OCI-LY1 (cell line): ENCODE results near the gene THNSL1.

Source experiments
- H2AFZ ChIP-seq: fragments of 200-600 bp; sonication (generic), shearing (Covaris generic); 2 replicates; pipeline ENCODE4 v1.6.0; 2014; ENCODE audit warnings: antibody characterized with exemption, mild to moderate bottlenecking, low read length
- H3F3A ChIP-seq: fragments of 200-600 bp; sonication (generic), shearing (Covaris generic); 2 replicates; pipeline ENCODE4 v1.6.0; 2014; ENCODE audit warnings: mild to moderate bottlenecking, antibody characterized with exemption, low read length, moderate library complexity; ENCODE audit not compliant: insufficient read depth
- H3K27ac ChIP-seq: fragments of 200-600 bp; sonication (generic); 2 replicates; pipeline ENCODE4 v1.5.1; 2014; ENCODE audit warnings: low read length, mixed run types, mild to moderate bottlenecking, low read depth; ENCODE audit not compliant: poor library complexity, severe bottlenecking
- H3K27me3 ChIP-seq: fragments of 200-600 bp; sonication (generic); 2 replicates; pipeline ENCODE4 v1.6.0; 2014; ENCODE audit warnings: antibody characterized with exemption, mild to moderate bottlenecking, low read length, moderate library complexity; ENCODE audit not compliant: insufficient read depth
- H3K36me3 ChIP-seq: fragments of 200-600 bp; sonication (generic); 2 replicates; pipeline ENCODE4 v1.6.1; 2014; ENCODE audit warnings: mild to moderate bottlenecking, antibody characterized with exemption, low read length, moderate library complexity, mixed read lengths; ENCODE audit not compliant: insufficient read depth
- H3K4me1 ChIP-seq: fragments of 200-600 bp; sonication (generic); 2 replicates; pipeline ENCODE4 v1.5.1; 2014; ENCODE audit warnings: mild to moderate bottlenecking, low read length, moderate library complexity; ENCODE audit not compliant: insufficient read depth, severe bottlenecking
- H3K4me2 ChIP-seq: fragments of 200-600 bp; sonication (generic), shearing (Covaris generic); 2 replicates; pipeline ENCODE4 v1.6.1; 2014; ENCODE audit warnings: low read length
- H3K4me3 ChIP-seq: fragments of 200-600 bp; sonication (generic); 2 replicates; pipeline ENCODE4 v1.5.1; 2014; ENCODE audit warnings: low read length, low read depth, mild to moderate bottlenecking, mixed read lengths; ENCODE audit not compliant: poor library complexity, severe bottlenecking
- H3K79me2 ChIP-seq: fragments of 200-600 bp; shearing (Covaris generic); 2 replicates; pipeline ENCODE4 v1.6.1; 2016; ENCODE audit warnings: mixed run types, low read length, mixed read lengths; ENCODE audit not compliant: insufficient read depth
- H3K9ac ChIP-seq: fragments of 200-600 bp; sonication (generic), shearing (Covaris generic); 2 replicates; pipeline ENCODE4 v1.6.1; 2014; ENCODE audit warnings: mild to moderate bottlenecking, low read length, mixed read lengths
- H3K9me2 ChIP-seq: fragments of 200-600 bp; sonication (generic), shearing (Covaris generic); 2 replicates; pipeline ENCODE4 v1.6.1; 2014; ENCODE audit warnings: low read depth, mild to moderate bottlenecking, low read length, mixed read lengths
- H3K9me3 ChIP-seq: fragments of 200-600 bp; shearing (Covaris generic); 2 replicates; pipeline ENCODE4 v1.6.1; 2014; ENCODE audit warnings: low read length, mixed read lengths
- H4K20me1 ChIP-seq: fragments of 200-600 bp; sonication (generic), shearing (Covaris generic); 2 replicates; pipeline ENCODE4 v1.6.0; 2016; ENCODE audit warnings: mild to moderate bottlenecking, low read length; ENCODE audit not compliant: insufficient read depth
- CTCF ChIP-seq: fragments of 200-600 bp; sonication (generic), shearing (Covaris generic); IDR thresholded peaks from 2 replicates; pipeline ENCODE4 v1.5.1; 2017; ENCODE audit warnings: mild to moderate bottlenecking, antibody characterized with exemption, low read length, moderate library complexity, mixed read lengths
- EZH2 ChIP-seq: fragments of 200-600 bp; sonication (generic), shearing (Covaris generic); IDR thresholded peaks from 2 replicates; pipeline ENCODE4 v1.8.0; 2017; ENCODE audit warnings: borderline replicate concordance, mixed run types, mild to moderate bottlenecking, antibody characterized with exemption, low read length, moderate library complexity, mixed read lengths

Gene THNSL1

GRCh38 chr10:25048450-25048849, 32.0 kb downstream of the THNSL1 start:
- Histone ChIP-seq H3K4me1 (no peaks in the 10 kb centered on the region), H3K79me2 (no peaks in the 10 kb centered on the region), H3K27me3 (no peaks in the 10 kb centered on the region), H3K9me2 (no peaks in the 10 kb centered on the region), H3K9ac (no peak overlapping the region), H3K9me3 (no peaks in the 10 kb centered on the region), H3F3A (no peaks in the 10 kb centered on the region), H4K20me1 (no peaks in the 10 kb centered on the region), H2AFZ (no peak overlapping the region), H3K36me3 (no peaks in the 10 kb centered on the region), H3K27ac (no peak overlapping the region), H3K4me2 (no peak overlapping the region), H3K4me3 (no peak overlapping the region)
- TF ChIP-seq CTCF (no peak), EZH2 (no peak)

- no peak overlapping the region for H3K9ac ChIP-seq
- H3K27ac ChIP-seq = no peak overlapping the region
- no peaks in the 10 kb centered on the region for H3K9me2 ChIP-seq
- H3K36me3 ChIP-seq = no peaks in the 10 kb centered on the region
- H3K79me2 ChIP-seq = no peaks in the 10 kb centered on the region
- no peaks in the 10 kb centered on the region for H3K9me3 ChIP-seq
- no peak overlapping the region for H3K4me3 ChIP-seq
- no peaks in the 10 kb centered on the region for H4K20me1 ChIP-seq
- H3K4me2 ChIP-seq = no peak overlapping the region
- no peak for TF ChIP-seq EZH2
- TF ChIP-seq CTCF = no peak
- no peaks in the 10 kb centered on the region for H3F3A ChIP-seq
- no peak overlapping the region for H2AFZ ChIP-seq
- no peaks in the 10 kb centered on the region for H3K4me1 ChIP-seq
- no peaks in the 10 kb centered on the region for H3K27me3 ChIP-seq
These were observed 33.6 kb downstream of the THNSL1 start for GRCh38 chr10:25049966-25050365.

GRCh38 chr10:25050402-25050801, 34.0 kb downstream of the THNSL1 start:
- H3K4me1 ChIP-seq = no peaks in the 10 kb centered on the region

More at GRCh38 chr10:25050402-25050801, 34.0 kb downstream of the THNSL1 start:
- Histone ChIP-seq H3F3A (no peaks in the 10 kb centered on the region), H2AFZ (no peak overlapping the region), H3K27me3 (no peaks in the 10 kb centered on the region), H3K79me2 (no peaks in the 10 kb centered on the region), H3K9ac (no peak overlapping the region), H3K9me3 (no peaks in the 10 kb centered on the region), H4K20me1 (no peaks in the 10 kb centered on the region), H3K9me2 (no peaks in the 10 kb centered on the region), H3K4me2 (no peak overlapping the region), H3K27ac (no peak overlapping the region), H3K36me3 (no peaks in the 10 kb centered on the region), H3K4me3 (no peak overlapping the region)
- TF ChIP-seq CTCF (no peak), EZH2 (no peak)
